Activated naive CD4-positive, alpha-beta T cell treated with anti-CD3 and anti-CD28 coated beads for 36 hours (primary cell): ENCODE results near the gene MEF2C. TPM values are rescaled to one million over a fixed set of nuclear protein-coding genes. Genes with fewer than 3 reads are reported as not detected.
"Not testable (repeated sequence)": the region's sequence is repeated elsewhere in the genome, so short reads cannot be mapped to it uniquely, and the experiment has no call there.

Source experiments
- CTCF ChIA-PET: fragments of 350-600 bp; sonication (Branson Sonifier 250); formaldehyde crosslinking; loops from one replicate; lab custom pipeline; 2021; ENCODE audit warnings: antibody characterized with exemption; lab: Charles Lee
- DNase-seq: peaks from one replicate; pipeline ENCODE4 v3.0.0-alpha.2; 2020
- H3K27ac Mint-ChIP-seq: one replicate; pipeline ENCODE4 v1.8.0; 2021; ENCODE audit warnings: mild to moderate bottlenecking, mixed read lengths
- H3K27me3 Mint-ChIP-seq: one replicate; pipeline ENCODE4 v1.8.0; 2021; ENCODE audit warnings: low read depth, mixed read lengths
- H3K36me3 Mint-ChIP-seq: one replicate; pipeline ENCODE4 v1.8.0; 2021; ENCODE audit warnings: low read depth, mixed read lengths
- H3K4me1 Mint-ChIP-seq: one replicate; pipeline ENCODE4 v1.8.0; 2021; ENCODE audit warnings: low read depth, mixed read lengths
- H3K4me3 Mint-ChIP-seq: one replicate; pipeline ENCODE4 v1.8.0; 2021; ENCODE audit warnings: mild to moderate bottlenecking, moderate library complexity, mixed read lengths
- H3K9me3 Mint-ChIP-seq: one replicate; pipeline ENCODE4 v1.8.0; 2021; ENCODE audit warnings: mixed read lengths
- intact Hi-C: fragments of 100-400 bp; cut with micrococcal nuclease; formaldehyde crosslinking; loops from one replicate; pipeline ENCODE4 v1.15.1; 2023
- total RNA-seq, 2 experiments: library from RNA; stranded (reverse); gene quantifications; one replicate each; pipeline ENCODE4 v1.2.3, GENCODE V29; 2021

MEF2C gene
- total RNA-seq, 2 experiments from 2014 or later: not detected

GRCh38 chr5:88875341-88876234 lies 7.4 kb downstream of the MEF2C start:
- no peak for DNase-seq
- no peaks in the 10 kb centered on the region for H3K36me3 Mint-ChIP-seq
- peaks cover 22% of the 10 kb centered on the region for H3K27me3 Mint-ChIP-seq
- intact Hi-C loops: no loop called here
- no peaks in the 10 kb centered on the region for H3K9me3 Mint-ChIP-seq
- H3K4me3 Mint-ChIP-seq: no peak overlapping the region
- H3K4me1 Mint-ChIP-seq: no peaks in the 10 kb centered on the region
- CTCF ChIA-PET: no interaction called here
- no peak overlapping the region for H3K27ac Mint-ChIP-seq

DNA sequence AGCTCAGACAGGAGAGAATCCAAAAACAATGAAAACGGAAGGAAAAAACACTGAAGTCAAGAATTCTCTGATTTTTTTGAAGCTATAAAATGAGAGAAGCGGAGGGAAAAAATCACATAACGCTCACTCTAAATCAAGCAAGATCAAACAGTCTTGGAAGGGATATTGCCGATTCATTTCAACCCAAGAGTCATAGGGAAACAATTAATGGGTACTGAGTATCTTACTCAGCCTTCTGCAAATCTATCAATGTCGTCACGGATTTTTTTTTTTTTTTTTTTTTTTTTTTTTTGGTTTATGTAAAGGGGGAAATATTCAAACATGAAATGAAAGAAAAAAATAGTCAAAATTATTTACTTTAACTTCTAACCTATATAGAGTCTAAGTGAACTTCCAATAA lies 9.5 kb downstream of the MEF2C start:
- Mint-ChIP-seq H3K9me3 (no peaks in the 10 kb centered on the region), H3K27me3 (peaks cover 18% of the 10 kb centered on the region), H3K27ac (no peak overlapping the region), H3K4me1 (no peaks in the 10 kb centered on the region), H3K4me3 (no peak overlapping the region), H3K36me3 (no peaks in the 10 kb centered on the region)
- CTCF ChIA-PET: no interaction called here
- intact Hi-C loops: no loop called here
- no peak for DNase-seq

DNA sequence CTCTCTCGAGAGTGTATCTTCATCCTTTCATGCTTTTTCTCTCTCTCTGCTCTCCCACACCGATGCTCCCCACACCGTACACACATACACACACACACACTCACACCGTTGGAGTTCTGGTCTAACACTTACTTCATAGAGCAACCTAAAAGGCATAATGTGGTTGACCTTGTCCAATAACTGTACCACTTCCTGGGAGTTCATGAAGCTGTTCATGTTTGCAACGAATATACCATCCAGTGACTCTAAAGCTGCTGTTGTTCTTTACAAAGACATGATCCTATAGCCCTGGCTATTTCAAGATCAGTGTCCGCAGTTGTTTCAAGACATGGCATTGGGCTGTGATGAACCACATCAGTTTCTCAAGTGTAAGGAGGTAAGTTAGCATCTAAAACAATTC lies 10.0 kb downstream of the MEF2C start:
- peaks cover 15% of the 10 kb centered on the region for H3K27me3 Mint-ChIP-seq
- no peaks in the 10 kb centered on the region for H3K4me1 Mint-ChIP-seq
- intact Hi-C loops: no loop called here
- CTCF ChIA-PET: no interaction called here
- DNase-seq: no peak
- no peak overlapping the region for H3K4me3 Mint-ChIP-seq
- no peak overlapping the region for H3K27ac Mint-ChIP-seq
- no peaks in the 10 kb centered on the region for H3K9me3 Mint-ChIP-seq
- no peaks in the 10 kb centered on the region for H3K36me3 Mint-ChIP-seq

GRCh38 chr5:88870285-88870684 lies 12.7 kb downstream of the MEF2C start:
- Mint-ChIP-seq H3K4me1 (no peaks in the 10 kb centered on the region), H3K27me3 (peaks cover 9% of the 10 kb centered on the region), H3K4me3 (no peak overlapping the region), H3K27ac (no peak overlapping the region), H3K36me3 (no peaks in the 10 kb centered on the region), H3K9me3 (no peaks in the 10 kb centered on the region)
- DNase-seq: no peak
- intact Hi-C loops: no loop called here
- CTCF ChIA-PET: no interaction called here

DNA sequence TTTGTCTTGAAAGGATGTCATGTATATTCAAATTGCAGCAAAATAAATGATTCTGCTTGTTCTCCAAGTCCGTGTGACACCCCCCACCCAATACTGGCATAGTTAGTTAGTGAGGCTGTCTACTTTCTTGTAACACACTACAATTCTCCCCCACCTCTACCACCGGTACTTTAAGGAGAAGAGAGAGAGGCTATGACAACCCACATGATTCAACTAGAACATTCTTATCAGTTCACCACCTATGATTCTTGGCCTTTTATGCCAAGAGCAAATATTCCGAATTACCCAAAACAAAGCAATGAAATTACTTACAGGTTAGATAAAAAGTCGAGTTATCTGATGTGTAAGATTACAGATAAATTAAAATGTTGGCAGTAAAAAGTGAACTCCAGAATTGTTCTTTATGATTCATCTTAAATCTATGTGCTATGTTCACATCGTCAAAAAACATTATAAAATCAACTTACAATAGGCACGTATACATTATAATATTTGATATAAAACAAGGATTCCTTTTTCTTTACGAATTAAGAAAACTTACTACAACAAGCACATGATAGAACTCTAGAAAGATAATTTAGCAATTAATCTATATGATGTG lies 14.4 kb downstream of the MEF2C start:
- CTCF ChIA-PET: no interaction called here
- H3K27me3 Mint-ChIP-seq: peaks cover 7% of the 10 kb centered on the region
- H3K36me3 Mint-ChIP-seq: no peaks in the 10 kb centered on the region
- intact Hi-C loops: no loop called here
- no peaks in the 10 kb centered on the region for H3K9me3 Mint-ChIP-seq
- no peaks in the 10 kb centered on the region for H3K4me1 Mint-ChIP-seq
- no peak for DNase-seq
- no peak overlapping the region for H3K27ac Mint-ChIP-seq
- no peak overlapping the region for H3K4me3 Mint-ChIP-seq

GRCh38 chr5:88867638-88868037 lies 15.3 kb downstream of the MEF2C start:
- Mint-ChIP-seq H3K9me3 (no peaks in the 10 kb centered on the region), H3K4me1 (no peaks in the 10 kb centered on the region), H3K27ac (no peak overlapping the region), H3K36me3 (no peaks in the 10 kb centered on the region), H3K27me3 (no peaks in the 10 kb centered on the region), H3K4me3 (no peak overlapping the region)
- intact Hi-C loops: no loop called here
- CTCF ChIA-PET: no interaction called here
- DNase-seq: no peak

- intact Hi-C loops: no loop called here
- Mint-ChIP-seq H3K4me3 (no peak overlapping the region), H3K36me3 (no peaks in the 10 kb centered on the region), H3K9me3 (no peaks in the 10 kb centered on the region), H3K27ac (no peak overlapping the region), H3K27me3 (peaks cover 2% of the 10 kb centered on the region), H3K4me1 (no peaks in the 10 kb centered on the region)
- CTCF ChIA-PET: no interaction called here
- DNase-seq: no peak
Measured at GRCh38 chr5:88863523-88863922, 19.5 kb downstream of the MEF2C start.

DNA sequence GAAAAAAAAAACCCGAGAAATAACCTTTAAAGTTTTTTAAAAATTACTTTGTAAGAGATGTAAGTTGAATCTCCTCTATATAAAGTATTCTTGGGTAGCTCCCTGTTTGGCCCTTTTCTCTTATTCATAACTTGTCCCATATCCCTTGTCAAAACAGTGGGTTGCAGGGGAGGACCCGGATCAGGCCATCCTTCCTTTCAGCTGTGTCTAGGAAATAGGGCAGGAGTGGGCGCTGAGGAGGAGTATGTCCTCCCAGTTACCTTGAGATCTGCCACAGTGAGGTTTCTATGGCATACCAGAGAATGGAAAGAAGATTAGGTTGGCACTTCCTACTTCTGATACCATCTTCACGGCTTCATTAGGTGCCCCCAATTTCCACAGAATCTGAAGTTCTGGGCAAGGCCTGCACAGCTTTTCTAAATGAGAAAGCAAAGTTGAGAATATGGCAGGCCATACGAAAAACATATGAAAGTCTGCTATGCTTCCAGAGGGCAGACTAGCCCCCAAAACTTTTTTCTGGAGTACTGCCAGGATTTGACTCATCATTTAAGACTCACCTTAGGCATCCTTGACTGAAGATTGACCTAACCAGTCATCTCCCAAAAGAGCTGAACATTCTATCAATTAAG lies 20.3 kb downstream of the MEF2C start:
- no peaks in the 10 kb centered on the region for H3K36me3 Mint-ChIP-seq
- no peak overlapping the region for H3K27ac Mint-ChIP-seq
- CTCF ChIA-PET: no interaction called here

DNA sequence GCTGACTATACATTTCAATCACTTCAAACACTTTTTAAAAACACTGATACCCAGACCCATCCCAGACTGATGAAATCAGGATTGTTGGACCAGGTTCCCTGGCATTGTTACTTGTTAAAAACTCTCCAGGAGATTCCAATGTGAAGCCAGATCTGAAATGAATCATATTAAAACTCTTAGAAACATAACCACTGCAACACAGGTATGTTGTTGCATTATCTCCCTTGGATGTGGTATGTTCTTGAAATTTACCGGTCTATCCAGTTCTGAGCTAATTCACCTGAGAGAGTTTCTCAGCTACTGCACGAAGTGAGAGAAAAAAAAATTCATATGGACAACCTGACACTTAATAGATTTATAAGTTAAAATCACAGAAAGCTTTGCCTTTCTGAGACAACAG lies 21.8 kb downstream of the MEF2C start:
- H3K4me3 Mint-ChIP-seq: no peak overlapping the region
- H3K27me3 Mint-ChIP-seq: peaks cover 5% of the 10 kb centered on the region
- CTCF ChIA-PET: no interaction called here

More for the DNA sequence above, 20.3 kb downstream of the MEF2C start:
- intact Hi-C loops: no loop called here
- H3K4me3 Mint-ChIP-seq: no peak overlapping the region
- no peak for DNase-seq
- H3K9me3 Mint-ChIP-seq: no peaks in the 10 kb centered on the region
- H3K4me1 Mint-ChIP-seq: no peaks in the 10 kb centered on the region
- H3K27me3 Mint-ChIP-seq: peaks cover 2% of the 10 kb centered on the region

DNA sequence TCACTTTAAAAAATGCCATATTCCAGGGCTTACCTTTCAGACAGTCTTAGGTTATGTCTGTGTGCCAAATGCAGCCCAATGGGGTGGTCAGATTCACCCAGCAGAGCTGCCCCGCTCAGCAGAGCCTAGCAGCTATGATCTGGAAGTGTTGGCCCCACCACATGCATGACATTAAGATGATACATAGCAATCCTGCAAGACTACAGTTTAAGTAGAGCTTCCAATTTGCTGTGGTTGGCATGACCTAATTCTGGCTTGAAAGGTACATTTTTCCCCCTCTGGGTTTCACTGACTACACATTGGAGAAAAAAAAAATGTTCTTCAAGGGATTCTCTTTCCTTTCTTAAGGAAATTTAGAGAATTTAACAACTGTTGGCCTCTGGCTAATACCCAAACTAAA lies 22.5 kb downstream of the MEF2C start:
- intact Hi-C loops: no loop called here
- no peaks in the 10 kb centered on the region for H3K36me3 Mint-ChIP-seq
- H3K27me3 Mint-ChIP-seq: peaks cover 5% of the 10 kb centered on the region
- no peak overlapping the region for H3K4me3 Mint-ChIP-seq
- H3K27ac Mint-ChIP-seq: no peak overlapping the region
- peaks cover 11% of the 10 kb centered on the region for H3K9me3 Mint-ChIP-seq
- no peak for DNase-seq
- no peaks in the 10 kb centered on the region for H3K4me1 Mint-ChIP-seq
- CTCF ChIA-PET: no interaction called here

More for the DNA sequence above, 21.8 kb downstream of the MEF2C start:
- Mint-ChIP-seq H3K4me1 (no peaks in the 10 kb centered on the region), H3K9me3 (peaks cover 7% of the 10 kb centered on the region), H3K27ac (no peak overlapping the region), H3K36me3 (no peaks in the 10 kb centered on the region)
- DNase-seq: no peak
- intact Hi-C loops: no loop called here

GRCh38 chr5:88858392-88858791 lies 24.6 kb downstream of the MEF2C start:
- no peaks in the 10 kb centered on the region for H3K4me1 Mint-ChIP-seq
- intact Hi-C loops: no loop called here
- DNase-seq: no peak
- H3K27me3 Mint-ChIP-seq: peaks cover 5% of the 10 kb centered on the region
- no peaks in the 10 kb centered on the region for H3K36me3 Mint-ChIP-seq
- no peak overlapping the region for H3K4me3 Mint-ChIP-seq
- H3K27ac Mint-ChIP-seq: no peak overlapping the region
- CTCF ChIA-PET: no interaction called here
- H3K9me3 Mint-ChIP-seq: peaks cover 11% of the 10 kb centered on the region

DNA sequence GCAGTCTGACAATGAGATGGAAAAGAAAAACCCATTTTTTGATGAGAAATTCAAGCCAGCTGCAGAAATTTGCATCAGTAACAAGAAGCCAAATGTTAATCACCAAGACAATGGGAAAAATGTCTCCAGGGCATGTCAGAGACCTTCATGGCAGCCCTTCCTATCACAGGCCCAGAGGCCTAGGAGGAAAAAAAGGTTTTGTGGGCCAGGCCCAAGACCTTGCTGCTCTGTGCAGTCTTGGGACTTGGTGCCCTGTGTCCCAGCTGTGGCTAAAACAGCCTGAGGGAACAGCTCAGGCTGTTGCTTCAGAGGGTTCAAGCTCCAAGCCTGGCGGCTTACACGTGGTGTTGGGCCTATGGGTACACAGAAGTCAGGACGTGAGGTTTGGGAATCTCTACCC lies 26.6 kb downstream of the MEF2C start:
- H3K9me3 Mint-ChIP-seq: peaks cover 11% of the 10 kb centered on the region
- CTCF ChIA-PET, H3K36me3 Mint-ChIP-seq, H3K4me1 Mint-ChIP-seq, DNase-seq, intact Hi-C loops, H3K27ac Mint-ChIP-seq, H3K4me3 Mint-ChIP-seq, H3K27me3 Mint-ChIP-seq: not testable (repeated sequence)

DNA sequence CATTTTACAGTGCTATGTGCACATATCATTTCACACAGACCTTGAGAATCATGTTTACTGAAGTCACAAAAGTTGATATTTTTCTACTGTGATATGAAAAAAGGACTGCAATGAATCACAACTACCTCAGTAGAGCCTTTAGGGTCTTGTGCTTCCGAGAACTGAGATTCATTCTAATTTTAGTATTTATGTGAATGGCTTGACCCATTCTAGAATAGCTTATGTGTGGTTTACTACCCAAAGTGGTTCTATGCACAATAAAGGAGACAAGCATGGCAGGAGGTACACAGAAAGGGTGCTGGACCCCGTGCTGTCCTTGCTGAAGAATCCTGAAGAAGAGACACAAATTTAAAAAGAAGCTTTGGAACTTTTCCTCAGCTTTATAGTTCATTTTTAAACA lies 28.2 kb downstream of the MEF2C start:
- CTCF ChIA-PET: no interaction called here
- H3K27ac Mint-ChIP-seq: no peak overlapping the region
- H3K36me3 Mint-ChIP-seq: no peaks in the 10 kb centered on the region
- no peaks in the 10 kb centered on the region for H3K4me1 Mint-ChIP-seq
- DNase-seq: no peak
- no peak overlapping the region for H3K4me3 Mint-ChIP-seq
- H3K9me3 Mint-ChIP-seq: peaks cover 11% of the 10 kb centered on the region
- intact Hi-C loops: no loop called here
- H3K27me3 Mint-ChIP-seq: peaks cover 9% of the 10 kb centered on the region
